HG03175 (cell line): ENCODE results near the gene AVP.

Experiments
- ATAC-seq: cut with Tn5 transposase; IDR thresholded peaks from one replicate; pipeline ENCODE4 v1.9.1; 2021; ENCODE audit warnings: mild to moderate bottlenecking, moderate library complexity; ENCODE audit not compliant: unreplicated experiment

The AVP gene

GRCh38 chr20:3047486-3048419 lies 36.8 kb downstream of the AVP start:
- no peak for ATAC-seq

- no peak for ATAC-seq
These were observed 37.7 kb downstream of the AVP start for GRCh38 chr20:3046677-3047462.

GRCh38 chr20:3045816-3046676 lies 38.5 kb downstream of the AVP start, which contains the start of gene MRPS26:
MRPS26 (plus strand) TSS chr20:3046052; CDS start chr20:3046069, 17 bp downstream.
- peak; percentile 91 for ATAC-seq

GRCh38 chr20:3045042-3045815 lies 39.3 kb downstream of the AVP start:
- peak; percentile 48 for ATAC-seq

GRCh38 chr20:3044336-3044965 lies 40.1 kb downstream of the AVP start:
- no peak for ATAC-seq

GRCh38 chr20:3043322-3043721 lies 41.2 kb downstream of the AVP start, which contains the start of gene GNRH2:
GNRH2 (plus strand) TSS chr20:3043622; CDS start chr20:3044415, 793 bp downstream.
- ATAC-seq = no peak

- ATAC-seq = no peak
These were observed 41.9 kb downstream of the AVP start for GRCh38 chr20:3042625-3043024.

- no peak for ATAC-seq
These were observed 42.6 kb downstream of the AVP start for GRCh38 chr20:3041854-3042409.

- no peak for ATAC-seq
These were observed 44.4 kb downstream of the AVP start for GRCh38 chr20:3040086-3040485.

- ATAC-seq = no peak
These were observed 45.1 kb downstream of the AVP start for GRCh38 chr20:3039426-3039825.

GRCh38 chr20:3038454-3038853 lies 46.1 kb downstream of the AVP start:
- ATAC-seq = no peak

- ATAC-seq = no peak
These were observed 46.9 kb downstream of the AVP start for GRCh38 chr20:3037654-3038053.

- ATAC-seq = no peak
These were observed 51.9 kb downstream of the AVP start for GRCh38 chr20:3032624-3033023.
